ENCODE results near the gene HACD2.

- TF ChIP-seq EZH2 (IDR thresholded peaks at IDR 0.05; ENCODE audit: insufficient read depth, poor library complexity, severe bottlenecking) (no peak), EZH2phosphoT487 (IDR thresholded peaks at IDR 0.05; ENCODE audit: insufficient read depth, low read depth) (no peak)
Observed at GRCh38 chr3:123576122-123576521, 8.7 kb downstream of the HACD2 start.

Measured in GM23248 (cell line).